ENCODE results near the gene GET4.

DNA sequence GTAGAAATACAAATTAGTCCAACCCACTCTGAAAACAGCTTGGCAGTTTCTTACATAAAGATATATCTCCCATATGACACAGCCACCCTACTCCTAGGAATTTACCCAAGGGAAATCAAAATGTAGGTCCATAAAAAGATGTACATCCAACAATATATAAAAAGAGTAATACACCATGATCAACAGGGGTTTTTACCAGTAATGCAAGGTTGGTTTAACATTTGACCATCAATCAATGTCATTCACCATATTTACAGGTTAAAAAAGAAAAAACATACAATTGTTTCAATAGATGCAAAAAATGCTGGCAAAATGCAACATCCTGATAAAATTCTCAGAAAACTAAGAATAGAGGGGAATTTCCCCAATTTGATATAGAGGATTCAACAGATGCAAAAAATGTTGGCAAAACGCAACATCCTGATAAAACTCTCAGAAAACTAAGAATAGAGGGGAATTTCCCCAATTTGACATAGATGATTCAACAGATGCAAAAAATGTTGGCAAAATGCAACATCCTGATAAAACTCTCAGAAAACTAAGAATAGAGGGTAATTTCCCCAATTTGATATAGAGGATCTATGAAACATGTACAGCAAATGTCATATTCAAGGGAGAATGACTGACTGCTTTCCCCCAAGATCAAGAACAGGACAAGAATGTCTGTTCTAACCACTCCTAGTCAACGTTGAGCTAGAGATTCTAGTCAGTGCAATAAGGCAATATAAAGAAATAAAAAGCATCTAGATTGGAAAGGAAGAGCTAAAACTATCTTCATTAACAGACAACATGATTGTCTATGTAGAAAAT is 64.5 kb downstream of the GET4 start:
- TF ChIP-seq, protein P1, sequence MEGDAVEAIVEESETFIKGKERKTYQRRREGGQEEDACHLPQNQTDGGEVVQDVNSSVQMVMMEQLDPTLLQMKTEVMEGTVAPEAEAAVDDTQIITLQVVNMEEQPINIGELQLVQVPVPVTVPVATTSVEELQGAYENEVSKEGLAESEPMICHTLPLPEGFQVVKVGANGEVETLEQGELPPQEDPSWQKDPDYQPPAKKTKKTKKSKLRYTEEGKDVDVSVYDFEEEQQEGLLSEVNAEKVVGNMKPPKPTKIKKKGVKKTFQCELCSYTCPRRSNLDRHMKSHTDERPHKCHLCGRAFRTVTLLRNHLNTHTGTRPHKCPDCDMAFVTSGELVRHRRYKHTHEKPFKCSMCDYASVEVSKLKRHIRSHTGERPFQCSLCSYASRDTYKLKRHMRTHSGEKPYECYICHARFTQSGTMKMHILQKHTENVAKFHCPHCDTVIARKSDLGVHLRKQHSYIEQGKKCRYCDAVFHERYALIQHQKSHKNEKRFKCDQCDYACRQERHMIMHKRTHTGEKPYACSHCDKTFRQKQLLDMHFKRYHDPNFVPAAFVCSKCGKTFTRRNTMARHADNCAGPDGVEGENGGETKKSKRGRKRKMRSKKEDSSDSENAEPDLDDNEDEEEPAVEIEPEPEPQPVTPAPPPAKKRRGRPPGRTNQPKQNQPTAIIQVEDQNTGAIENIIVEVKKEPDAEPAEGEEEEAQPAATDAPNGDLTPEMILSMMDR (IDR thresholded peaks at IDR 0.05; ENCODE audit: low read depth, low read length, missing input control), result no peak
- TF ChIP-seq RXRA (IDR thresholded peaks at IDR 0.05) (no peak), RAD21 (IDR thresholded peaks at IDR 0.05) (no peak), JUND (IDR thresholded peaks at IDR 0.05) (no peak), HNF4A (conservative IDR thresholded peaks at IDR 0.05) (no peak), YY1 (IDR thresholded peaks at IDR 0.05) (no peak), FOXA2 (IDR thresholded peaks at IDR 0.05) (no peak)
- TF ChIP-seq, protein P2, sequence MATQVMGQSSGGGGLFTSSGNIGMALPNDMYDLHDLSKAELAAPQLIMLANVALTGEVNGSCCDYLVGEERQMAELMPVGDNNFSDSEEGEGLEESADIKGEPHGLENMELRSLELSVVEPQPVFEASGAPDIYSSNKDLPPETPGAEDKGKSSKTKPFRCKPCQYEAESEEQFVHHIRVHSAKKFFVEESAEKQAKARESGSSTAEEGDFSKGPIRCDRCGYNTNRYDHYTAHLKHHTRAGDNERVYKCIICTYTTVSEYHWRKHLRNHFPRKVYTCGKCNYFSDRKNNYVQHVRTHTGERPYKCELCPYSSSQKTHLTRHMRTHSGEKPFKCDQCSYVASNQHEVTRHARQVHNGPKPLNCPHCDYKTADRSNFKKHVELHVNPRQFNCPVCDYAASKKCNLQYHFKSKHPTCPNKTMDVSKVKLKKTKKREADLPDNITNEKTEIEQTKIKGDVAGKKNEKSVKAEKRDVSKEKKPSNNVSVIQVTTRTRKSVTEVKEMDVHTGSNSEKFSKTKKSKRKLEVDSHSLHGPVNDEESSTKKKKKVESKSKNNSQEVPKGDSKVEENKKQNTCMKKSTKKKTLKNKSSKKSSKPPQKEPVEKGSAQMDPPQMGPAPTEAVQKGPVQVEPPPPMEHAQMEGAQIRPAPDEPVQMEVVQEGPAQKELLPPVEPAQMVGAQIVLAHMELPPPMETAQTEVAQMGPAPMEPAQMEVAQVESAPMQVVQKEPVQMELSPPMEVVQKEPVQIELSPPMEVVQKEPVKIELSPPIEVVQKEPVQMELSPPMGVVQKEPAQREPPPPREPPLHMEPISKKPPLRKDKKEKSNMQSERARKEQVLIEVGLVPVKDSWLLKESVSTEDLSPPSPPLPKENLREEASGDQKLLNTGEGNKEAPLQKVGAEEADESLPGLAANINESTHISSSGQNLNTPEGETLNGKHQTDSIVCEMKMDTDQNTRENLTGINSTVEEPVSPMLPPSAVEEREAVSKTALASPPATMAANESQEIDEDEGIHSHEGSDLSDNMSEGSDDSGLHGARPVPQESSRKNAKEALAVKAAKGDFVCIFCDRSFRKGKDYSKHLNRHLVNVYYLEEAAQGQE (IDR thresholded peaks at IDR 0.05), result no peak
- TF ChIP-seq, protein P3, sequence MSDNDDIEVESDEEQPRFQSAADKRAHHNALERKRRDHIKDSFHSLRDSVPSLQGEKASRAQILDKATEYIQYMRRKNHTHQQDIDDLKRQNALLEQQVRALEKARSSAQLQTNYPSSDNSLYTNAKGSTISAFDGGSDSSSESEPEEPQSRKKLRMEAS (IDR thresholded peaks at IDR 0.05), result no peak
